ENCODE measurements around the gene RIBC2. TPM values are rescaled to one million over a fixed set of nuclear protein-coding genes. Genes with fewer than 3 reads are reported as not detected.

Gene RIBC2
- total and polyA plus RNA-seq, 4 donors: 0.25 to 1.5 TPM; not detected in 2

- no peak overlapping the region for H3K27ac ChIP-seq (ENCODE audit: low read depth in 1 of 2, low read length in 2 of 2)
- DNase-seq (ENCODE audit: low spot score): peak; percentile 43
- H3K9me3 ChIP-seq (ENCODE audit: control insufficient read depth in 4 of 4, low read length in 3 of 4): no peaks in the 10 kb centered on the region
- no peaks in the 10 kb centered on the region for H3K36me3 ChIP-seq (ENCODE audit: control insufficient read depth in 4 of 4, insufficient read depth in 3 of 4, low read depth in 1 of 4, low read length in 3 of 4)
- 10% methylated on average over 10 of the region's 10 CpGs for WGBS
- no peak overlapping the region for H3K4me3 ChIP-seq (ENCODE audit: low read depth in 1 of 3, low read length in 3 of 3)
- TF ChIP-seq RAD21 (IDR thresholded peaks at IDR 0.05): peak; percentile 77 to 84
- no peak for TF ChIP-seq FOXA2 (IDR thresholded peaks at IDR 0.05)
- TF ChIP-seq REST (IDR thresholded peaks at IDR 0.05): no peak
- TF ChIP-seq CTCF (IDR thresholded peaks at IDR 0.05; ENCODE audit: low read depth, low read length, missing input control): peak; percentile 67
- no peaks in the 10 kb centered on the region for H3K4me1 ChIP-seq (ENCODE audit: control insufficient read depth in 4 of 4, insufficient read depth in 4 of 4, low read length in 3 of 4)
- H3K27me3 ChIP-seq (ENCODE audit: control insufficient read depth in 4 of 4, insufficient read depth in 4 of 4, low read length in 3 of 4): no peaks in the 10 kb centered on the region
- no peak overlapping the region for H3K9ac ChIP-seq (ENCODE audit: low read depth in 1 of 2, low read length in 2 of 2)
These were observed 27.6 kb downstream of the RIBC2 start for GRCh38 chr22:45441138-45441537.

- no peak for DNase-seq (ENCODE audit: low spot score)
- WGBS: 81% methylated on average over 5 of the region's 5 CpGs
- H3K27ac ChIP-seq (ENCODE audit: low read depth in 1 of 2, low read length in 2 of 2): no peak overlapping the region
These were observed 28.6 kb downstream of the RIBC2 start for GRCh38 chr22:45442116-45442515.

GRCh38 chr22:45444168-45444567, 30.7 kb downstream of the RIBC2 start:
- Histone ChIP-seq H3K4me1 (ENCODE audit: control insufficient read depth in 4 of 4, insufficient read depth in 4 of 4, low read length in 3 of 4) (no peaks in the 10 kb centered on the region), H3K9me3 (ENCODE audit: control insufficient read depth in 4 of 4, low read length in 3 of 4) (no peaks in the 10 kb centered on the region), H3K27me3 (ENCODE audit: control insufficient read depth in 4 of 4, insufficient read depth in 4 of 4, low read length in 3 of 4) (no peaks in the 10 kb centered on the region), H3K4me3 (ENCODE audit: low read depth in 1 of 3, low read length in 3 of 3) (no peak overlapping the region), H3K27ac (ENCODE audit: low read depth in 1 of 2, low read length in 2 of 2) (no peak overlapping the region), H3K9ac (ENCODE audit: low read depth in 1 of 2, low read length in 2 of 2) (no peak overlapping the region), H3K36me3 (ENCODE audit: control insufficient read depth in 4 of 4, insufficient read depth in 3 of 4, low read depth in 1 of 4, low read length in 3 of 4) (no peaks in the 10 kb centered on the region)
- no peak for DNase-seq (ENCODE audit: low spot score)
- 93% methylated on average over 3 of the region's 3 CpGs for WGBS
- TF ChIP-seq MAX (IDR thresholded peaks at IDR 0.05) (no peak), SP1 (IDR thresholded peaks at IDR 0.05) (no peak), FOXA2 (IDR thresholded peaks at IDR 0.05) (no peak), EGR1 (IDR thresholded peaks at IDR 0.05; ENCODE audit: low read depth in 2 of 2) (no peak), RAD21 (IDR thresholded peaks at IDR 0.05) (no peak), ZBTB33 (IDR thresholded peaks at IDR 0.05) (no peak), GABPA (IDR thresholded peaks at IDR 0.05 in 1 of 2, conservative IDR thresholded peaks at IDR 0.05 in 1 of 2) (no peak), REST (IDR thresholded peaks at IDR 0.05) (no peak), ATF3 (IDR thresholded peaks at IDR 0.05) (no peak), NR2F2 (IDR thresholded peaks at IDR 0.05) (no peak), CTCF (IDR thresholded peaks at IDR 0.05; ENCODE audit: low read depth, low read length, missing input control) (no peak), HNF4A (conservative IDR thresholded peaks at IDR 0.05) (no peak)

More at GRCh38 chr22:45442116-45442515, 28.6 kb downstream of the RIBC2 start:
- H3K36me3 ChIP-seq (ENCODE audit: control insufficient read depth in 4 of 4, insufficient read depth in 3 of 4, low read depth in 1 of 4, low read length in 3 of 4): no peaks in the 10 kb centered on the region
- TF ChIP-seq RXRA (IDR thresholded peaks at IDR 0.05) (no peak), RAD21 (IDR thresholded peaks at IDR 0.05) (no peak)
- no peak overlapping the region for H3K4me3 ChIP-seq (ENCODE audit: low read depth in 1 of 3, low read length in 3 of 3)
- no peaks in the 10 kb centered on the region for H3K4me1 ChIP-seq (ENCODE audit: control insufficient read depth in 4 of 4, insufficient read depth in 4 of 4, low read length in 3 of 4)
- no peak overlapping the region for H3K9ac ChIP-seq (ENCODE audit: low read depth in 1 of 2, low read length in 2 of 2)
- no peaks in the 10 kb centered on the region for H3K27me3 ChIP-seq (ENCODE audit: control insufficient read depth in 4 of 4, insufficient read depth in 4 of 4, low read length in 3 of 4)
- no peaks in the 10 kb centered on the region for H3K9me3 ChIP-seq (ENCODE audit: control insufficient read depth in 4 of 4, low read length in 3 of 4)
